A549 treated with AZD9567 at 1 μM for 4 hours (cell line): Measurements from ENCODE around the gene ZFP36L1. TPM values are rescaled to one million over a fixed set of nuclear protein-coding genes. Genes with fewer than 3 reads are reported as not detected.

Source experiments
- total RNA-seq: library from RNA; stranded (reverse); fragments of 200-300 nt; extraction: Qiagen RNA extraction; gene quantifications from 5 replicates; pipeline ENCODE4 v1.2.3, GENCODE V29; 2022; ENCODE audit not compliant: insufficient read depth

ZFP36L1 gene, protein sequence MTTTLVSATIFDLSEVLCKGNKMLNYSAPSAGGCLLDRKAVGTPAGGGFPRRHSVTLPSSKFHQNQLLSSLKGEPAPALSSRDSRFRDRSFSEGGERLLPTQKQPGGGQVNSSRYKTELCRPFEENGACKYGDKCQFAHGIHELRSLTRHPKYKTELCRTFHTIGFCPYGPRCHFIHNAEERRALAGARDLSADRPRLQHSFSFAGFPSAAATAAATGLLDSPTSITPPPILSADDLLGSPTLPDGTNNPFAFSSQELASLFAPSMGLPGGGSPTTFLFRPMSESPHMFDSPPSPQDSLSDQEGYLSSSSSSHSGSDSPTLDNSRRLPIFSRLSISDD
- total RNA-seq: 131 to 182 TPM (median 174 TPM) in 5 replicates

GRCh38 chr14:68792979-68793733, at the start of gene ZFP36L1:
TSS of gene ZFP36L1 (minus strand) at chr14:68793067. CDS start at chr14:68792938, 129 bp downstream.

Other genes with a start within 250 kb of the ZFP36L1 start
- gene ACTN1, start 186.2 kb upstream of the ZFP36L1 start, total RNA-seq: 183 to 203 TPM (median 188 TPM) in 5 replicates